HCT116 (cell line): Measurements from ENCODE around the gene HECW1. TPM values are rescaled to one million over a fixed set of nuclear protein-coding genes. Genes with fewer than 3 reads are reported as not detected.

Source experiments
- ATAC-seq: fragments of 200-7000 bp; cut with Tn5 transposase; 2 replicates; pipeline ENCODE4 v1.9.1; 2020; ENCODE audit warnings: mild to moderate bottlenecking, moderate library complexity
- BruUV-seq: library from RNA; stranded (reverse); fragments of 400-500 nt; replicated peaks from 2 replicates; lab custom pipeline; 2021; lab: Mats Ljungman, UMichigan
- CTCF ChIA-PET: fragments of 300-600 bp; sonication (Branson Sonifier 250); formaldehyde crosslinking; loops from one replicate; lab custom pipeline; 2021; ENCODE audit warnings: antibody characterized with exemption; lab: Charles Lee
- POLR2A ChIA-PET: fragments of 300-600, 350-600 bp; sonication (Branson Sonifier 250); formaldehyde crosslinking; loops from one replicate; lab custom pipeline; 2021; ENCODE audit warnings: antibody characterized with exemption; lab: Charles Lee
- RAD21 ChIA-PET, 2 experiments: fragments of 300-600 bp; sonication (Branson Sonifier 250); formaldehyde crosslinking; loops; one replicate each; lab custom pipeline; 2023; ENCODE audit warnings: low total read pairs in 2 of 2; ENCODE audit not compliant: uncharacterized antibody in 2 of 2, unreplicated experiment in 2 of 2, low non-redundant PET in 1 of 2; lab: Charles Lee
- DNase-seq: peaks from one replicate; pipeline ENCODE4 v3.0.0-alpha.2; 2010; ENCODE audit warnings: low read depth, low spot score
- H2AFZ ChIP-seq: fragments of 200-600 bp; shearing (Covaris generic), sonication (generic); 2 replicates; pipeline ENCODE4 v1.6.1; 2017; ENCODE audit warnings: low read depth, mixed run types, mixed read lengths, antibody characterized with exemption, low read length; ENCODE audit not compliant: poor library complexity, severe bottlenecking
- H3K27ac ChIP-seq: 2 replicates; pipeline ENCODE4 v1.5.1; 2012; ENCODE audit warnings: low read depth, low read length
- H3K27me3 ChIP-seq: fragments of 200-600 bp; sonication (generic); 2 replicates; pipeline ENCODE4 v1.6.1; 2016; ENCODE audit warnings: mixed run types, low read length, mixed read lengths; ENCODE audit not compliant: insufficient read depth
- H3K36me3 ChIP-seq, 2 experiments: fragments of 200-500 bp in 1 of 2; fragments of 200-600 bp in 1 of 2; sonication (Bioruptor generic) in 1 of 2; sonication (generic) in 1 of 2; 2 replicates each; pipeline versions ENCODE4 v1.5.1 to v1.6.1; 2014 to 2016; ENCODE audit warnings: low read length in 2 of 2, inconsistent platforms in 1 of 2, mixed read lengths in 1 of 2, mixed run types in 1 of 2; ENCODE audit not compliant: insufficient read depth in 2 of 2, control insufficient read depth in 1 of 2
- H3K4me1 ChIP-seq, 2 experiments: fragments of 200-600 bp in 1 of 2; sonication (generic) in 1 of 2; 2 replicates each; pipeline versions ENCODE4 v1.5.1 to v1.6.1; 2012 to 2017; ENCODE audit warnings: low read length in 2 of 2, inconsistent platforms in 1 of 2, mild to moderate bottlenecking in 1 of 2, mixed read lengths in 1 of 2, mixed run types in 1 of 2, moderate library complexity in 1 of 2; ENCODE audit not compliant: insufficient read depth in 2 of 2, control insufficient read depth in 1 of 2
- H3K4me2 ChIP-seq: fragments of 200-600 bp; sonication (generic); 2 replicates; pipeline ENCODE4 v1.6.1; 2017; ENCODE audit warnings: mixed run types, low read length, mixed read lengths
- H3K4me3 ChIP-seq, 2 experiments: fragments of 200-600 bp in 1 of 2; sonication (generic) in 1 of 2; replicated peaks in 1 of 2; 2 replicates each; pipeline ENCODE4 v1.5.1; 2011 to 2016; ENCODE audit warnings: low read length in 2 of 2, control low read depth in 1 of 2, low read depth in 1 of 2, mild to moderate bottlenecking in 1 of 2, mixed read lengths in 1 of 2, mixed run types in 1 of 2
- H3K79me2 ChIP-seq: fragments of 200-600 bp; sonication (generic); 2 replicates; pipeline ENCODE4 v1.6.1; 2017; ENCODE audit warnings: mild to moderate bottlenecking, mixed run types, low read length, moderate library complexity, mixed read lengths; ENCODE audit not compliant: insufficient read depth
- H3K9ac ChIP-seq: fragments of 200-600 bp; sonication (generic); 2 replicates; pipeline ENCODE4 v1.6.1; 2016; ENCODE audit warnings: low read length, mixed read lengths
- H3K9me2 ChIP-seq: fragments of 200-600 bp; sonication (generic), shearing (Covaris generic); 2 replicates; pipeline ENCODE4 v1.6.1; 2017; ENCODE audit warnings: mixed run types, mild to moderate bottlenecking, moderate library complexity; ENCODE audit not compliant: insufficient read depth
- H3K9me3 ChIP-seq, 2 experiments: fragments of 200-500 bp in 1 of 2; fragments of 200-600 bp in 1 of 2; sonication (Bioruptor generic) in 1 of 2; sonication (generic) in 1 of 2; 2 replicates each; pipeline ENCODE4 v1.6.1; 2014 to 2017; ENCODE audit warnings: low read length in 2 of 2, mixed read lengths in 2 of 2, inconsistent platforms in 1 of 2, low read depth in 1 of 2, mild to moderate bottlenecking in 1 of 2, mixed run types in 1 of 2, moderate library complexity in 1 of 2; ENCODE audit not compliant: control insufficient read depth in 1 of 2, insufficient read depth in 1 of 2
- H4K20me1 ChIP-seq: fragments of 200-600 bp; sonication (generic), shearing (Covaris generic); 2 replicates; pipeline ENCODE4 v1.6.1; 2017; ENCODE audit warnings: mixed run types, mild to moderate bottlenecking, moderate library complexity; ENCODE audit not compliant: insufficient read depth
- CBX3 ChIP-seq: IDR thresholded peaks from 2 replicates; pipeline ENCODE4 v1.6.1; 2012; ENCODE audit warnings: low read depth
- CEBPB ChIP-seq: IDR thresholded peaks from 2 replicates; pipeline ENCODE4 v1.6.1; 2012; ENCODE audit warnings: low read depth
- EGR1 ChIP-seq: IDR thresholded peaks from 2 replicates; pipeline ENCODE4 v1.6.1; 2012; ENCODE audit warnings: low read depth
- ELF1 ChIP-seq: IDR thresholded peaks from 2 replicates; pipeline ENCODE4 v1.6.1; 2012; ENCODE audit warnings: low read depth, borderline replicate concordance
- EZH2 ChIP-seq: fragments of 200-600 bp; sonication (generic); IDR thresholded peaks from 2 replicates; pipeline ENCODE4 v1.6.1; 2017; ENCODE audit warnings: antibody characterized with exemption, mixed run types
- EZH2phosphoT487 ChIP-seq: fragments of 200-600 bp; IDR thresholded peaks from 2 replicates; pipeline ENCODE4 v1.6.1; 2018; ENCODE audit warnings: antibody characterized with exemption, borderline replicate concordance
- FOSL1 ChIP-seq: IDR thresholded peaks from 2 replicates; pipeline ENCODE4 v1.6.1; 2012; ENCODE audit warnings: low read depth
- JUND ChIP-seq: IDR thresholded peaks from 2 replicates; pipeline ENCODE4 v1.6.1; 2012
- SIN3A ChIP-seq: IDR thresholded peaks from 2 replicates; pipeline ENCODE4 v1.6.1; 2012; ENCODE audit warnings: low read depth
- SP1 ChIP-seq: IDR thresholded peaks from 2 replicates; pipeline ENCODE4 v1.6.1; 2012; ENCODE audit warnings: low read depth
- SRF ChIP-seq: IDR thresholded peaks from 2 replicates; pipeline ENCODE4 v1.6.1; 2012; ENCODE audit warnings: low read depth
- TCF7L2 ChIP-seq: IDR thresholded peaks from 2 replicates; pipeline ENCODE4 v1.7.0; 2011; ENCODE audit warnings: borderline replicate concordance, inconsistent platforms; ENCODE audit not compliant: insufficient read depth, insufficient read length; ENCODE audit errors: extremely low read depth
- YY1 ChIP-seq: IDR thresholded peaks from 2 replicates; pipeline ENCODE4 v1.6.1; 2011; ENCODE audit warnings: low read length, low read depth, moderate library complexity, mild to moderate bottlenecking; ENCODE audit not compliant: insufficient replicate concordance; ENCODE audit errors: extremely low read depth
- ZFX ChIP-seq: fragments of 450-650 bp; IDR thresholded peaks from 2 replicates; pipeline ENCODE4 v1.6.1; 2017
- ZNF274 ChIP-seq: fragments of 200-500 bp; sonication (Bioruptor generic); IDR thresholded peaks from 2 replicates; pipeline ENCODE4 v1.6.1; 2014; ENCODE audit warnings: mild to moderate bottlenecking, low read depth, low read length, inconsistent platforms
- intact Hi-C: fragments of 100-400 bp; cut with micrococcal nuclease; formaldehyde crosslinking; loops from 2 replicates; pipeline ENCODE4 v1.10.0; 2022
- total RNA-seq: library from RNA; stranded (reverse); gene quantifications from one replicate; pipeline ENCODE4 v1.2.1, GENCODE V29; 2021; ENCODE audit not compliant: unreplicated experiment
- TF ChIP-seq, protein P1 (sequence below): IDR thresholded peaks from 2 replicates; pipeline ENCODE4 v1.6.1; 2012

The HECW1 gene
- total RNA-seq, 1 experiment from 2014 or later = 5.6 TPM

DNA sequence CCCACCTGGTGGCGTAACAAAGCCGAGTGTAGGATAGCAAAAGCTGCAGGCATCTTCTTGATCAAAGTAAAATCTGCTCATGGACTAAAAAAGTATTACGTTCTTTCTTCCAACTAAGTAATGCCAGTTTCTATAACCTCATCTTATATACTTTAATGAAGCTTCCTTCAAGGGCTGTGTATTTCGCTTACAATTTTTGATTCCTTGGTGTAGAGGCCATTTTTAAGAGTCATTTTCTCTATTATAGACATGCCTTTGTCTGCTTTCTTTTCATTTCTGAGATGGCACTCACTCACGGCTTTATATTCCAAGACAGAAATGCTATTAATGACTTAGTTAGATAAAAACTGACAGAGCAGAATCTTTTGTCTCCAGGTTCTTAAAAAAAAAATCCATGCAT, 194.0 kb downstream of the HECW1 start:
- CTCF ChIA-PET = no interaction called here
- BruUV-seq = no TSS peak
- Histone ChIP-seq H2AFZ (no peak overlapping the region), H3K27me3 (no peaks in the 10 kb centered on the region), H3K36me3 (no peaks in the 10 kb centered on the region), H3K4me1 (peaks cover 0 to 25% of the 10 kb centered on the region in 2 experiments; a peak in 2 of 4 replicates), H3K9me2 (no peaks in the 10 kb centered on the region), H3K4me3 (no peak overlapping the region), H4K20me1 (no peaks in the 10 kb centered on the region), H3K9me3 (no peaks in the 10 kb centered on the region), H3K9ac (no peak overlapping the region), H3K79me2 (no peaks in the 10 kb centered on the region), H3K27ac (no peak overlapping the region), H3K4me2 (no peak overlapping the region)
- intact Hi-C loops = no loop called here
- RAD21 ChIA-PET = no interaction called here
- TF ChIP-seq YY1 = no peak
- TF ChIP-seq, protein P1, sequence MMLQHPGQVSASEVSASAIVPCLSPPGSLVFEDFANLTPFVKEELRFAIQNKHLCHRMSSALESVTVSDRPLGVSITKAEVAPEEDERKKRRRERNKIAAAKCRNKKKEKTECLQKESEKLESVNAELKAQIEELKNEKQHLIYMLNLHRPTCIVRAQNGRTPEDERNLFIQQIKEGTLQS = no peak
- no peak for TF ChIP-seq EZH2
- no peak for TF ChIP-seq ZNF274
- TF ChIP-seq EGR1 = no peak
- no peak for TF ChIP-seq EZH2phosphoT487
- no peak for TF ChIP-seq TCF7L2
- TF ChIP-seq SRF = no peak
- no peak for TF ChIP-seq SP1
- no peak for TF ChIP-seq ELF1
- TF ChIP-seq FOSL1 = no peak
- TF ChIP-seq JUND = no peak
- TF ChIP-seq CBX3 = no peak
- TF ChIP-seq ZFX = no peak
- TF ChIP-seq CEBPB = no peak
- no peak for TF ChIP-seq SIN3A
- ATAC-seq (no peak), DNase-seq (no peak)
- POLR2A ChIA-PET = no interaction called here
